HG03066 (cell line): ENCODE measurements around the gene EHMT1.

Source experiments
- ATAC-seq: cut with Tn5 transposase; IDR thresholded peaks from one replicate; pipeline ENCODE4 v1.9.1; 2021; ENCODE audit warnings: low read depth; ENCODE audit not compliant: unreplicated experiment

EHMT1 gene

DNA sequence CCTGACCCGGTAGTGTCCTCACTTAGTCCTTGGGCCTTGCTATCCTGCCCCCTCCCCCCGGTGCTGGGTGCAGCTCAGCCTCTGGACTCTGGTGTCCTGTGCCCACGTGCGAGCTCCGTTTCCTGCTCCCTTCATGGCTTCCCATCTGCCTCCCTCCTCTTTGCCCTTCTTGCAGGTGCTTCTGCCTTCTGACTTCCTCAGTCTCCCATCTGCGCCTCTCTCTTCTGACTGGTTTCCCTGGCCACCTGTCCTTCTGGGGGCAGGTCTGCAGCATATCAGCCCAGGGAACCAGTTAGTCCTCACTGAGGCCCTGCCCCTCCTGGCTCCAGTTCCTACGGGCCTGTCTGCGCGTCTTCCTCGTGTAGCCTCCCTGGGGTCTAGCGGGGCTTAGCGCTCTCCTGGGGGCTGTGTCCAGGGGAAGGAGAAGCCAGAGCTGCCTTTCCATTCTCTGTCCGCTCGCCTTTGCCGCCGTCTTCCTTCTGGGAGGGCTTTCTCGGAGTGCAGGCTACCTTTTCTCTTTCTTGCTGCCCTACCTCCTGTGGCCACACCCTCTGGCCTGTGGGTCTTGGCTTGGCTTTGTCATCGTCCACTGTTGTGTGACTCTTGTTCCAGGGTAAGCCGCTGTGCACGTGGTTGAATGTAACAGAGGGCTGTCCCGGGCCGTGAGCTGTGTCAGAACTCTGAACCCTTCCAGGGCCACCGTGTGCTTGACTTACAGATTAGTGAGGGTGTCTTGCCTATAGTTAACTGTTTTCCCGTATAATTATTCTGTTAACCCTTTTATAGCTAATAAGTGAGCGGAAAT lies 51.8 kb downstream of the EHMT1 start:
- no peak for ATAC-seq

DNA sequence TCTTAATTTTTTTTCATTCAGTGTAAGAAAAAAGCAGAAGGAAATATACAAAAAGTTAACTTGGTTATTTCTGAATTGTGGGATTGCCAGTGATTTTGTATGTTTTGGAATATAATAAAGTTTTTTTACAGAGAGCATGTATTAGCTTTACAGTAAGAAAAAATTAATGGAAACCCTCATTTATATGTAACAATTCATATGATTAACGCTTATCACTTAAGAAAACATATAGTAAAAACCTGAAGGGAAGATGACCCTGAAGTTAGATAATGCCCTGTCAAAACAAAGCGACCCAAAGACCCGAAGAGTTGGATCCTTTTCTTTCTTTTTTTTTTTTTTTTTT lies 52.4 kb downstream of the EHMT1 start:
- ATAC-seq: no peak

DNA sequence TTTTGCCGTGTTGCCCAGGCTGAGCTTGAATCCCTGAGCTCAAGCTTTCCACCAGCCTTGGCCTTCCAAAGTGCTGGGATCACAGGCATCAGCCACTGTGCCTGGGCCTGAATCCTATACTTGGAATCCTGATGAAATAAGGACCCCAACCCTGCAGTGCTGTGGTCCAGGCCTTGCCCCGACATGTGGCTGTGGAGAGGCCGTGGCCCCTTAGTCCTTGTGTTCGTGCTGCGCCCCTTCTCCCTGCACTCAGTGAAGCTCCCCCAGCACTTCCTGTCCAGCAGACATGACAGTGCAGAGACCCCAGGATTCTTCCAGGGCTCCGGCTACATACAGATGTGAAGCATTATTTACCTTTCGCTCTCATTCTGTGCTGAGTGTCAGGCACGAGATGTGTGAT lies 52.9 kb downstream of the EHMT1 start:
- no peak for ATAC-seq

DNA sequence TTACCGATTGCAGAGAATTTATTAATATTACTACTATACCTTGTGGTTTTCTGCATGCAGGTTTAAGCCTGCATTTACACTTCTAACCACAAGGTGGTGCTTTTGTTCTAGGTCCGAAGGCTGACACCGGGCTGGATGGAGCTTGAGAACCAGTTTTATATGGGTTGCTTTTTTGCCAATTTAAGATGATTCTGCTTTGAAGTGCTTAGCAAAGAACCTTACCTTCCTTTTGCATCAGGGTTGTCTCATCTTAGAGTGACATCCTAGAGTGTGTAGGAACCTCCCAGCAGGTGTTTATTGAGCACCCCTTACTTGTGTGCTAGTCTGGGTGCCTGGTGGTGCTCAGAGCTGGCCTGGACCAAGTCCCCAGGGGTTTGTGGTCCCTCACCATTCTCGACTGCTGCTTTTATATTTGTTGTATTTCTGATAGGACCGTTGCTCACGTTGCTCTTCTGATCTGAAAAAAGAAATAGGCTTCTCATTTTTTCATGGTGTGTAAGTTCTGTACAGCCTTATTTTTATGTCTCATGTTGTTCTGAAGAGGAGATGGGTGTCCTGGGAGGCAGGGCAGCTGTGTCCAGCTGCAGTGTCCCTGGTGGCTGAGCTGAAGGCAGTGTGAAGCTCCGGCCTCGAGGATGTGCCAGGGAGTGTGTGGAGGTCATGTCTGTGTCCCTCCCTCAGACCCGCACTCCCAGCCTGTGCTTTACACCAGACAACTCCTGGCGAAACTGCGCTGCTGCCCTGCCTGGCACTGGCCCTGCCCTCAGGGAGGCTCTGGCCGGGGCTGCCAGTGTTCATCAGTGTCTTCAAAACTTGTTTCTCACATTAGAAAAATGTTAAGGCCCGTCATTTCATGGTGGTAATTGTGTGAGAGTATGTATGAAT lies 54.3 kb downstream of the EHMT1 start:
- no peak for ATAC-seq

DNA sequence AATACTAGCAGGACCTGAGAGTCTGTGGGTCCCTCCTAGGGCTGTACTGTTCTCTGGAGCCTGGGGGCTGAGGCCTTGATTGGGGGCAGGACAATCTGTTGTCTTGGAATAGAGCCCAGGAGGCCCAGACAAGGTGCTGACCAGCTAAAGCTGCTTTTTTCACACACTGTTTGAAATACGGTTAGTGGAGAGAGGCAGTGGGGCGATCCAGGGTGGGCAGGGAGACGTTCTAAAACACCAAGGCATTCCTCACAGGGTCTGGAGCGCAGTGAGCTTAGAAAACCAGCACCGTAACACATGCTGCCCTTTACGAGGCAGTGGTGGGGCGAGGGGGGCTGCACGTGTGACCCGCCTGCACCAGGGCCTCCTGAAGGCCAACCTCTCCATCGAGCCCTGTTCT lies 55.1 kb downstream of the EHMT1 start:
- no peak for ATAC-seq

DNA sequence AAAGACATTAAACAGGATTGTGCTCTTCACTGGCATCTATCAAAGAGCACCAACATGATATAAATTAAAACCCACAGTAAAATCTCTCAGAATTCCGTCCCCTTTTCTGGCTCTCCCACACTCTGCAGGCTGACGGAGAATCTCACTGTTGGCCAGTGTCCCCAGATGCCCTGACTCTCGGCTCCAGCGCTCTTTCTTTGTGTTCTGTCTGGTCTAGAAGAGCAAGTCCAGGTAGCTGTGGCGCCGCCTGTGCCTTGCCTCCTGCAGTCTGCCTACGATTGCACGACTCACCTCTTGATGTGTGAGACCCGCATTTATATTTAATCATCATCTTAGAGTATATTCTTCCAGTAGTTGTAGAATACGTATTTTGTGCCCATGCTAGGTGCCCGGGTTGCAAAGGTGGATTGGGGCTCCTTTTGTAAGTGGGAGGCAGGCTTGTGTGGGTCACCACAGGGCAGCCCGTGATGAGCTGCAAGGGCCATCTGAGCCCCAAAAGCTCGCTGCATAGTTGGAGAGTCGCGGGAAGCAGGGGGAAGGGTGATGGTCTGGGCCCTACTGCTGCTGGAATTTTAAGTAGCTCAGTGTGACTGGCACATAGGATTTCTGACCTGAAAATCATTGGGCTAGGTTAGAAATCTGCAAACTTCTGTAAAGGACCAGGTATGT lies 55.6 kb downstream of the EHMT1 start:
- no peak for ATAC-seq

DNA sequence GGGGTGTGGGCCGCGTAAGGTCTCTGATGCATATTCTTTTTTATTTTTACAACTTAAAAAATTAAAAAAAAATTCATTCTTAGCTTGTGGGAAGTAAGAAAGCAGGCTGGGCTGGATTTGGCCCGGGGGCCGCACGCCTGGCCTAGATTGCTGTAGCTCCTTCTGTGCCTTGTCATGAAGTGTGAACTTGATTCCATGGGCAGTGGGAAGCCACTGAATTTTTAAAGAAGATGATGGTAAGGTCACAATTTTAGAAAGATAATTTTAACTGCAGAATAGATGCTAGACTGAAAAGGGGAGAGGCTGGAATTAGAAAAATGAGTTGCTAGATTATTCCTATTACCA lies 56.1 kb downstream of the EHMT1 start:
- no peak for ATAC-seq

DNA sequence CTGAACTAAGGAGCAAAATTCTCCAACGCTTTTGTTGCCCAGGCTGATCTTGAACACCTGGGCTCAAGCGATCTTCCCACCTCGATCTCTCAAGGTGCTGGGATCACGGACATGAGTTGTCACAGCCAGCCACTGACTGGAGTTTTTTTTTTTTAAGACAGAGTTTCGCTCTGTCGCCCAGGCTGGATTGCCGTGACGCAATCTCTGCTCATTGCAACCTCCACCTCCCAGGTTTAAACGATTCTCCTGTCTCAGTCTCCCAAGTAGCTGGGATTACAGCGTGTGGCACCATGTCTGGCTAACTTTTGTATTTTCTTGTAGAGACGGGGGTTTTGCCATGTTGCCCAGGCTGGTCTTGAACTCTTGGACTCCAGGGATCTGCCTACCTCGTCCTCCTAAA lies 58.2 kb downstream of the EHMT1 start:
- no peak for ATAC-seq

DNA sequence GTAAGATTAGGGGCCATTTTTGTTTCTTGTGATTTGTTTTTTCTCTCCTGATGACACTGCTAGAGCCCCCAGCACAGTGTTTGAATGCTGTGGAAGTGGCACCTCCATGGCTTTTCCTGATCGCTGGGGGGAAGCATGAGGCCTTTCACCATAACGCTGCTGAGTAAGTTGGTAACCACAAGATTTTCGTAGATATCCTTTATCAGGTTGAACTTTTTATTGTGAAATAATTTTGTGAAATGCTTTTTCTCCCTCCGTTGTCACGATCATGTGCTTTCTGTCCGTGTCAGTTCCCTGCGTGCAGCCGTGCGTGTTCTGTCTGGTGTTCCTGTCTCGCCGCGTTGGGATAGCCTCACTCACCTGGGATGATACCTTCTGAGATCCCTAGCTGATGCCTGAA lies 59.4 kb downstream of the EHMT1 start:
- no peak for ATAC-seq

DNA sequence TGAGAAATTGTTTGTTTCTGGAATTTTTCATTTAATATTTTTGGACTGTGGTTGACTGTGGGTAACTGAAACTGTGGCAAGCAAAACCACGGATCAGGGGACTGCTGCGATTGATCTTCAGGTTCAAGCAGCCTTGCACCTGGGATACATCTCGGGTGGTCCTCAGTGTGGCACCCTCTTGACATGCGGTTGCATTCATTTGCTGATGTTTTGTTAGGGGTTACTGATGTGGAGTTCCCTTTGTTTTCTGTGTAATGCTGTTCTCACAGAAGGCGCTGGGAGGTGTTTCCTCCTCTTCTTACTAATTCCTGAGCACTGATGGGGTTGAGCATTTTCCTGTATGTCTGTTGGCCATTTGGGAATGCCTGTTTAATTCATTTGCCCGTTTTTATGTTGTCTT lies 60.4 kb downstream of the EHMT1 start:
- ATAC-seq: no peak

DNA sequence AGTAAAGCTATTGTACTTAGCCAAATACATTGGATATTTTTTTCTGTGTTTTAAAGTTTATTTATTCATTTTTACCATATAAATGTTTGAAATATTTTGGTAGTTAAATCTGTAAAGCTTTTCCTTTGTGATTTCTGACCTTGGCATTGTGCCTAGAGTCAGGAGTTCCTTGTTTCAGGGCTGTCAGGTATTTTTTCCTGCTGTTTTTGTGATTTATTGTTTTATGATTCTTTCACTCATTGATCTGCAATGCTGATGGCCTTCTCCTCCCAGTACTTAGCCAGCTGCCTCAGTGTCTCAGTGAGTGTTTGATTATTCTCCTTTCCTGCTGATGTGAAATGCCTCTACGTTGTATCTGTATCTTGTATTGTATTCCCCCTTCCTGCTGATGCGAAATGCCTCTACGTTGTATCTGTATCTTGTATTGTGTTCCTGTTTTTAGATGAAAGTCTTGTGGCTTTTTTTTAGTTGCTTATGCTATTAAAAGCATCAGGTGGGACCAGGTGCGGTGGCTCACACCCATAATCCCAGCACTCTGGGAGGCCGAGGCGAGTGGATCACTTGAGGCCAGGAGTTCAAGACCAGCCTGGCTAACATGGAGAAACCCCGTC lies 61.0 kb downstream of the EHMT1 start:
- no peak for ATAC-seq

DNA sequence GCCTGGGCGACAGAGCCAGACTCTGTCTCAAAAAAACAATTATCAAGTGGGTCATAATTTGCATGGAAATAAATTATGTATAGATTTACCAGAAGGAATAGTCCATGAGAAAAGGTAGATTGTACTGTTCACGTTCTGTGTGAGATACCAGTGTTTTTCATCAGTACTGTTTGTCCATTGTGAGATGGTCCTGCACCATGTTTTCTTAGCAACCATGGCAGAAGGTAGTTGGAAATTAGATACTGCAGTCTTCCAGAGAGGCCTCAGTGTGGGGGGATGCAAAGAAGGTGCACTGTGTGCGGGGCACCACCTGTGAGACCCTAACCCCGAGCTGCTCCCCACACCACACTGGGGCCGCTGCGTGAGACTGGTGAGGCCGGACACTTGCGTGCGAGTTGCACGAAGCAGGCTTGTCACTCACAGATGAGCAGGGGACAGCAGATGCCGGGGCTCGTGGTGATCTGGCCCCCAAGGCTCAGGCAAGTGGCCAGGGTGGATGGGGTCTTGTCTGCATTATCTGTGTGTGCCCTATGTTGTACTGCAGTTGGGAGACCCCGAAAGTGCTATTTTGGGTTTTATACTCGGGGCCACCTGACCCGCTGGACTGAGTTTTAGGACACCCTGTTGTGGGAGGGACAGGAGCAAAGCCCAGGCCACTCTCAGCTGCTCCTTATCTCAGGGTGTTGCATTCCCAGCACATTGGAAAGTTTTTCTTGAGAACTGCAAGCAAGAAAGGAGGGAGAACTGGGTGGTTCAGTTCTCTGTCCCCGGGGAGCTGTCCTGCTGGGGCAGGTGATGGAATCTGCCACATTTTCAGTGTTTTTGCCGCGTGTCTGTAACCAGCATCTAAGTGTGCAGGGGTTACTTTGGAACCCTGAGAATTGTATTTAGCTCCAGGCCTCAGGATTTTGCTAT lies 61.9 kb downstream of the EHMT1 start:
- ATAC-seq: no peak

DNA sequence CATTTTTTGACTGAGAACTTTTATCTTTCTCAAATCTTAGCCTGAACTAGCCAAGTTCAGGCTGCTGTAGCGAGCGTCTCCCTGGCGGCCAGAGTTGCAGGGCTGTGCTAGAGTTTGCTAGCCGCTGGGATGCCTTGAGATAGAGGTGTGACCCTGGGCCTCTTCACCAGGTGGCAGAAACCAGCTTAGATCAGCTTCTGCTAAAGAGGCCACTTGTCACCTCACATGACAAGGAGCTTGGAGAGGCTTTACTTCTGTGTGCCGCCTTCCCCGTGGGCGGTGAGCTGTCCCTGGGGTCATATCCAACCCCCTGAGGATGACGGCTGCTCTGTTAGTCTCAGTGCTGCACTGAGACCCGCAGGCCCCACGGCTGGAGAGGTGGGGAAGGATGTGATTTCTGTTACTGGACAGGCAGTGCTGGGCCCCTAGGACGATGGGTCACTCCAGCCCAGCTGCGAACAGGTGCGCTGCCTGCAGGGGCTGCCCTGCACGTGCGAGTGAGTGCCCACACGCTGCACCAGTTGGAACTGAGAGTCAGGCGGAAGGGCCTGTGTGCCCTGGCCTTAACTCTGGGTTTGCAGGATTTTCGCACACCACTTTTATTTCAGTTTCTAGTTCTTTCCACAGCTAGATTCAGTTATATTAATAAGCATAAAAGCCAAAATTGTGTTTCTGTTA lies 63.8 kb downstream of the EHMT1 start:
- no peak for ATAC-seq

DNA sequence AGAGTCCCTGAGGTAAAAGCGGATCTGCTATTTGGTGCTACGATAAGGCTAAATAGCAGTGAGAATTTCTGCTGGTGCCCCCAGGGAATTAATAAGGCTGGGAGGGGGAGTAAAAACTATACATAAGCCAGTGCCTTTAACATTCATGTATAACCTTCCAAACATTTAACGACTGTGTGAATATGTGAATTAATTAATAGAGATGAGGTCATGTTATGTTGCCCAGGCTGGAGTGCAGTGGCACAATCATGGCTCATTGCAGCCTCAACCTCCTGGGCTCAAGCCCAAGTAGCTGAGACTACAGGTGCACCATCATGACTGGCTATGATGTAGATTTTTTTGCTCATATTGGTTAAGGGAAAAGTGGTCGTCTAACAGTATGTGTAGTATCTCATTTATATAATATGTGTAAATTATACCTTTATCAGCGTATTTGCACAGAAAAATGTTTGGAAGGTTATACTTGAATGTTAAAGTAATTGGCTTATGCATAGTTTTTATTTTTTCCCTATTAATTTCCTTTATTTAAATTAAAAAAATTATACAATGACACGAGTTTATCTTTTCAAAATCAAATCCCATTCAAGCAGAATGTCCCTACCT lies 64.6 kb downstream of the EHMT1 start:
- ATAC-seq: no peak

DNA sequence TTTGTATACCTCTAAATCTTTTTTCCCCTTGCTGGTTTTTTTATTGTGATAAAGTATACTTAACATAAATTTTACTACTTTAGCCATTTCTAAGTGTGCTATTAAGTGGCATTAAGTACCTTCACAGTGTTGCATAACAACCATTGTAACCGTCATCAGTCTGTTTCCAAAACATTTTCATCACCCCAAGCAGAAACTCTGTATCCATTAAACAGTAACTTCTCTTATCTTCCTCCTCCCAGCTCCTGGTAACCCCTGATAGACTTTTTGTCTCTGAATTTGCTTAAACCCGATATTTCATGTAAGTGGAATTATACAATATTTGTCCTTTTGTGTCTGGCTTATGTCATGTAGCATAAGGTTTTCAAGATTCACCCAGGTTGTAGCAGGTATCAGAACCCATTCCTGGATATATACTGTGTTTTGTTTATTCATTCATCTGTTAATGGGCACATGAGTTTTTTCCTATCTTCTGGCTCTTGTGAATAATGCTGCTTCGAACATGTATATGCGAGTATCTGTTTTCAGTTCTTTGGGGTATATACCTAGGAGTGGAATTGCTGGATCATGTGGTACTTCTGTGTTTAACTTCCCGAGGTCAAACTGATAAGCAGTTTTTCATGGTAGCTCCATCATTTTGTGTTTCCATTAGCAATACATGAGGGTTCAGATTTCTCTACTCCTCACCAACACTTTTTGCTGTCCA lies 66.4 kb downstream of the EHMT1 start:
- no peak for ATAC-seq

DNA sequence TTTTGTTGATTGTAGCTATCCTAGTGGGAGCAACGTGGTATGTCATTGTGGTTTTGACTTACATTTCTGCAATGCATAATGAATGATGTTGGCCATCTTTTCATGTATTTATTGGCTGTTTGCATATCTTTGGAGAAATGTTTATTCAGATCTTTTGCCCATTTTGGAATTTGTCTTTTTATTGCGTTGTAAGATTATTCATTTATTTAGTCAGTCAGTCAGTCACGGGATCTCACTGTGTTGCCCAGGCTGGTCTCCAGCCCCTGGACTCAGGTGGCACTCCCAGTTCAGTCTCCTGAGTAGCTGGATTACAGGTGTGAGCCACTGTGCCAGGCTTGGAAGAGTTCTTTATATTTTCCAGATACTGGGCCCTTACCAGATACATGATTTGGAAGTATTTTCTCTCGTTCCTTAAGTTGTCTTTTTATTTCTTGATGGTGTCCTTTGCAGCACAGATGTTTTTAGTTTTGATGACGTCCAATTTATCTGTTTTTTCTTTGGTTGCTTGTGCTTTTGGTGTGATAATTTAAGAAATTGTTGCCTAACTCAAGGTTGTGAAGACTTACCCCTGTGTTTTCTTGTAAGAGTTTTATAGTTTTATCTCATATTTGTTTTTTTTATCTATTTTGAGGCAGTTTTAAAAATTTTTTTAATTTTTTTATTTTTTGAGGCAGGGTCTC lies 67.1 kb downstream of the EHMT1 start:
- ATAC-seq: no peak

DNA sequence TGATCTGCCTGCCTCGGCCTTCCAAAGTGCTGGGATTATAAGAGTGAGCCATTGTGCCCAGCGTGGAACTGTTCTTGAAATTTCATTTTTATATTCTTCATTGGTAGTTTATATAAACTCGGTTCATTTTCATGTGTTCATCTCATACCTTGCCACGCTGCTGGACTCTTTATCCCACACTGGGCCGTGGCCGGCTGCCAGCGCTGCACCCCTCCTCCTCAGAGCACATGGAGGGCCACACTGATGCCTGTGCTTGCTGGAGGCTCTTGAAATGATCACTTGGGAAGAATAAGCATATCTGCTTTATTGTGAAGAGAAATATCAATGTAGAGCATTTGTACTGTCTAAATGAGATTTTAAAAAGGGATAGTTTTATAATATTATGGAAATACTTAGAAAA lies 69.5 kb downstream of the EHMT1 start:
- ATAC-seq: no peak

DNA sequence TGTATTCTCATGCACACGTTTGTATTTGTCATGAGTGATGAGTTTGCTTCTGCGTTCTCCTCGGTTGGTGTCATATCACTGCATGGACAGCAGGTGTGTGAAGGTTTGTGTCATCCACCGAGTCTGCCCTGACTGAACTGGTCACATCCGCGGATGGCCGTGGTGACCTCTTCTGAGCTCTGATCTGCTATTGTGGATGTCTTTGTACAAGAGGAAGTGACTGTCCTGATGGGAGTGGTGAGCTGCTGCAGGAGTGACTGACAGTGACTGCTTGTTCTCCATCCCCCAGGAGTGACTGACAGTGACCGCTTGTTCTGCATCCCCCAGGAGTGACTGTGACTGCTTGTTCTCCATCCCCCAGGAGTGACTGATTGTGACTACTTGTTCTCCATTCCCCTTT lies 69.9 kb downstream of the EHMT1 start:
- ATAC-seq: no peak
